D341Med (cell line): ENCODE data around the gene RGS7.
A peak's percentile ranks its signal among the peaks of the same experiment; 100 is the strongest.

Experiments
- DNase-seq: peaks from one replicate; pipeline ENCODE4 v3.0.0; 2012; ENCODE audit warnings: low spot score

RGS7 gene

DNA sequence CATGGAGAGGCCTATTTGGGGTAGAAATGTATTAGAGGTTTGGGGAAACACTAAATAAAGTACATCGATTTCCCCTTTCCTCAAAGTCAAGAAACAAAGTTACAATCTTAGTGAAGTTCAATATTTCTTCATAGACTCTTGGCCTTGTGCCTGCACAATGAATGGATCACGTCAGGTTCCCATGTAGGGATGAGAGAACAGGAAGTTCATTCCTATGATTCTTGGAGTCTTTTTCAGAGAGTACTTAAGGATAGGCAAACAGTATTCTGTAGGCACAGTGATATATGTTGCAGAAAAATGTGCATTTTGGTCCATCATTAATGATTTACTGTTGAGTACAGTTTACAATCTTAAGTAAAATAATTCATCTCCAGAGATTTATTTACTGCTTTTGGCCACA, 275.5 kb downstream of the RGS7 start:
- no peak for DNase-seq

DNA sequence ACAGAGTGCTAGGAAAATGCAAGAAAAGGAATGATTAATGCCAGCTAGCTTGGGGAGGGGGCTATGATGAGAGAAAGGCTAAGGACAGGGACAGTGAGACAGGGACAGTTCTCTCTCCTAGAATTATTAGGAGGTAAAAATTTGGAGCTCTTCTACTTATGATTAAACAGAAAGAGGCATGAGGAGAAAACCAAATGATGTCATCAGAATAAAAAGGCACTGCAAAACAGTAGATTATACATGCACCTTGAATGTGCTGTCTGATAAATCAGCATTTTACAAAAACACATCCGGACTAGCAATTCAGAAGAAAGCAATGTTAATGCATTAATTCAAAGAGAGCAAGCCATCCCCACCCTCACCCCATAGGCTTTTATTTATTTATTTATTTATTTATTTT, 277.5 kb downstream of the RGS7 start:
- DNase-seq: no peak

DNA sequence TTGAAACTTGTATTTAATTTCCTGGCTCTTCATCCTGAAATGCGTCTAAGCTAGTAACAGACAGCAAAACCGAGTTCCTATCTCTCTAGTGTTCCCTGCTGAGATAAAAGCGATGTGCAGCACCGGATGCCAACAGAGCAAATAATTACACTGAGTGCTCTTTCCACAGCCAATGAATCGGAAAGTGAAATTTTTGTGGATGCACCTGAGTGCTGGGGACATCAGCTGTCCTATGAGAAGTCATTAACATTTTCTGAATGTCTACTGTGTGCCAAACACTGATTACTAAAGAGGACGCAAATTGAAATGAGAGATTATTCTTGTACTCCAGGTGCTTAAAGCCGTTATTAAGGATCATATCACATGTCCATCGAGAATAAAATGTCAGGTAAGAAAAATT, 278.0 kb downstream of the RGS7 start:
- no peak for DNase-seq

DNA sequence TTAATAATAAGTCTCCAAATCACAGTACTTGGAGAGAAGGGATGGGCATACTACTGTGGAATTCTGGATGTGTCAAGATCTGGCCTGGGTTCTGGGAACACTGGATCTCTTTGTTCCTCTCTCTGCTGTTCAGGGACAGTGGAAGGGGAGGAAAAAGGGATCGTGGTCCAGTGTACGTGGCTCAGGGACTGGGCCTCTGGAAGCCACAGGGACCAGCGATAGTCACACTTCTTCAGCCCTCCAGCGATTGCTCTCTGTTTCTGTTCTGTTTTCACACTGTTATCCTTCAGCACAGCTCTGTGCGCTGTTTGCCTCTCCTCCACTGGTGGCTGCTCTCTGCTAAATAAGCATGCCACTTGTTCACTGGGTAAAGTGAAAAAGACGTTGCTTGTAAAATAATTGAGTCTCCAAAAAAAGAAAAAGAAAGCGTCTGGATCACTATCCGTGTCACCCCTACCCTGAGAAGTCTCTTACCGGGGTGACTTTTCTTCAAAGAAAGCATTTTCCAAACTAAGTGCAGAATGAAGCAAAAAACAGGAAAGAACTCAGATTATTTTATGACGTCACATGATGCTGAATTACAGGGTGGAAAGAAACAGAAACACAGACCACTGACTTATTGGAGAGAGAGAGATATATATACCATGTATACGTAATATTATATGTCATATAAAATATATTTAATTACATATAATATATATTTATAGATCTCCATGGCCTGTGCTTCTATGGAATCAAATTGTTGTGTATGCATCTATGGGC, 279.4 kb downstream of the RGS7 start:
- no peak for DNase-seq

DNA sequence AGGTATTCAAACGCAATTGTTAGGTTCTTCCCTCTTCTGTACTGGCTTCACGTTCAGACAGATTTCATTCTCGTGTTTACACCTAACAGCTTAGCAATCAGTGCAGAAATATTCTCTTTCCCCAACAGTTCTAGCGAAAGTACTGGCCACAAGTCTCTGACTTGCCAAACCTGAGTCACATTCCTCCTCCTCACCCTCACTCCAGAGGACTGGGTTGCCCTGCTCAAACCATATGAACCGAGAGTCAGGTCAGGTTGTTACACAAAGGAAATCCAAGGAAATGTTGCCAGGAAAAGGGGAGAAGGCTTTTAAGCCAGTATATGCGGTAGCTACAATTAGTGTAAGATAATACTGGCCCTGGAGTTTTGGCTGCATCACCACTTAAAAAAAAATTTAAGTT, 282.5 kb downstream of the RGS7 start:
- DNase-seq: no peak

DNA sequence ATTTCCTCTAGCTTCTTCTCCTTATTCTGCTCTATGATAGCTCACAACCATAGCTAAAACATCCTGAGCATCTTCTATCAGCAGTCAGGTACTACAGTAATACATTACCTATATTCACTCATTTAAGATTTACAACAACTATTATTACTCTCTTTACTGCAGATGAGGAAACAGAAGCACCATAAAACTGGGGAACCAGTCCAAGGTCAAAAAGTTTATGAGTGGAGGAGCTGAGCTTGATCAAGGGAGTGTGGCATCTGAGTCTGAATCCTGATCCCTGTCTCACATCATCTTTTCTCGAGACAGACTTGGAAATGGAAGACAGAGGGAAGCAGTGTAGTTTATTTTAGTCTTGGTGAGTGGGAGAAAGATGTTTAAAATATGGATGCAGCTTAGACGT, 288.6 kb downstream of the RGS7 start:
- DNase-seq: no peak

DNA sequence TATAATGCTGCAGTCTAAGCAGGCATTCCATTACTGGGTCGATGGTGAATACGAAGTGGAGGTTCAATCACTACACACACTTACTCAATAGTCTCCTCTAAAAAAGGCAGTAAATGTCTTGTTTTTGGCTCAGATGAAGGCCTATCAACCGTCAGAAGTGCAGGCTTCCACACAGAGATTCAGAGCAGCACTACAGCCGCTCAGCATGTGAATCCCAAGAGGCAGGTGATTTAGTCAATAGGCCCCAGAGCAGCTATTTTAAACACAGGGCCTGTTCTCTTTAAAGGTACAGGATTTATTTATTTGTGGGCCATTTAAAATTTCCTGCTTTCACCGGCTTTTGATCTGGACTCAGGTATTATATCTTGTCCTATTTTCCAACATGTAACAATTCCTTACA, 293.7 kb downstream of the RGS7 start:
- DNase-seq: peak; percentile 74

DNA sequence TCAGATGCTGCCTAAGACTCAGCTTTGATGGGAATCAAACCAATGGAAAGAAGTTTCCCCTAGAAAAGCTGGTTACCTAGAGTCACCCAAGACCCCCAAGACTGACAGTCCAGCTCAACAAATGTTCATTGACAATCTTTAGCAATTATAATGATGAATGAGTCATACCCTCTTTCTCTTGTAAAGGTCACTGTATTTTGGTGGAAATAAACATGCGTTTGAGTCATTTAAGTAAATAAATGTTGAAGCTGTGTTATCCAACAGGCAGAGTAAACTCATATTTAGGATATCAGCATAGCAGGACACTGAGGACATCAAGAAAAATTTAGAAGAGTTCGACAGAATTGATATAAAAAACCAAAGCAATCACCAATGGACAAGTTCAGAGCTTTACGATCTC, 295.9 kb downstream of the RGS7 start:
- no peak for DNase-seq

DNA sequence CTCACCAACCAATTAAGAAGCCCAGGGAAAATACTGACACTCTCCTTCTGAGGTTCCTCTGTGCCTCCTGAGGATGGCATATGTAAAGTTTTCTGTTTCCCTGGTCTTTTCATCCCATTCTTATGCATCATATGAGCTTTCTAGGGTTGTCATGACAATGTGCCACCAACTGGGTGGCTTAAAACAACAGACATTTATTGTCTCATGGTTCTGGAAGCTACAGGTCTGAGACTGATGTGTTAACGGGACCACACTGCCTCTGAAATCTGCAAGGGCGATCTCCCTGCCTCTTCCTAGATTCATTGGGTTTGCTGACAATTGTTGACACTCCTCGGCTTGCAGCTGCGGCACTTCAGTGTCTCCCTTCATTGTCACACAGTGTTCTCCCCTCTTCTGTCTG, 308.4 kb downstream of the RGS7 start:
- DNase-seq: no peak

DNA sequence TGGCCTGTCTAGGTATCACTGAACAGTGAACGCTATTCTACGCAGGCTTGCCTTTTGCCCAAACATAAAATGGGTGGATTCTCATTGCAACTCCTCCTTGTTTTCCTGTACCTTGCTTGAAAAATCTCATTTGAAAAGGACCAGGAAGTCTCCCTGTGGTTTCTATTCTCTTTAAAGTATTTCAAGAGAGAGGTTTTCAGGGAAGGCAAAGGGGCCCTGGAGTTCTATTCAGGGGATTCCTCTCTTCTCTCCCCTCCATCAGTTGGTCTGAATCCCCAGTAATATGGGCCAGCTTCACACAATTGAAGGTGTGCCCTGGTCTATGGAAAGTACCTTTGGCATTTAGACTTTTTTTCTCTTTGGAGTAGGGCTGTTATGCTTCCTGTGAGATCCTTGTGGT, 311.3 kb downstream of the RGS7 start:
- no peak for DNase-seq

DNA sequence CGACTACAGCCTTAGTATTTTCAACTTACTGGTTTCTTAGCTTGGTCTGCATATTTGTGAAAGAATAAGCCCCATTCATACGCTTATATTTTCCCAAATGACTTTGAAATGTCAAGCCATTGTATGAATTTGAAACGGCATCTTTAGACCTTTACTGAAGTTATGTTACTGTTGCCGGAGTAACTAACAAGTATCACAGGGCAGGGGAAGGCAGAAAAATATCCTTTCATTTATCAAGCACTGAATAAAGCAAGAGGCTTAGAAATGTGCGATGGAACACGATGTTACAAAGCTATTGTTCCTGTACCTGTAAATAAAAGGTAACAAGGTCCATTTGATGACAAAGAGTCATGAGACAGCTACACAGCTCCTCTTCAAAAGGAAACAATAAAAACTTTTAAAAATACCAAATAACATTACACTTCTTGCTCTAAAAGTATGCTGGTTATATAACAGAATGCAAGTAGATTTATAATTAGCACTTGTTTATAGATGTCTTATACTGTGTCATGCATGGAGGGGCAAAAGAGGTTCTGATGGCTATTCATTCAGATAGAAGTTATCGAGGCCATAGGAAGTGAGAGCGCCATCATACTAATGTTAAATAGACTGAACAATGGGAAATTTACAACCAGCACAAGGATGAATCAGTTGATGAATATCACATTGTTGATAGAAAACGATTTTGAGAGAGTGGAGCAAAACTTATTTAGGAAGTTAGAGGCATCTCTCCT, 322.6 kb downstream of the RGS7 start:
- DNase-seq: no peak

DNA sequence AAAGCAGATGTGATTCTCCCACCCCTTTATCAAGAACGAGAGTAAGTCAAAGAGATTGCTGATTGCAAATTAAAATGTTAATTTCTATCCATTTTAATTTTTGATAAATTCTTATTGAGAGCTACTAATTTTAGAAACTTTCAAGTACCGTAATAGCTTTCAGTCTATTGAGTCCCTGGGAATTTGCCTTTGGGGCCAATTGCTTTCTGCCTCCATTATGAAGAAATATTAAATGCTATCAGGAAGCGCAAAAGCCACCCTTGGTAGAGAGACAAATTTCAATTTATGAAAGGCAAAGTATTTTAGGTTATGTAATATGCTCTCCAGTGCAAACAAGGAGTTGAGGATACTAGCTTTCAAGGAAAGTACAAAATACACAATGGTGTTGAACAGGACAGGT, 332.2 kb downstream of the RGS7 start:
- DNase-seq: no peak

DNA sequence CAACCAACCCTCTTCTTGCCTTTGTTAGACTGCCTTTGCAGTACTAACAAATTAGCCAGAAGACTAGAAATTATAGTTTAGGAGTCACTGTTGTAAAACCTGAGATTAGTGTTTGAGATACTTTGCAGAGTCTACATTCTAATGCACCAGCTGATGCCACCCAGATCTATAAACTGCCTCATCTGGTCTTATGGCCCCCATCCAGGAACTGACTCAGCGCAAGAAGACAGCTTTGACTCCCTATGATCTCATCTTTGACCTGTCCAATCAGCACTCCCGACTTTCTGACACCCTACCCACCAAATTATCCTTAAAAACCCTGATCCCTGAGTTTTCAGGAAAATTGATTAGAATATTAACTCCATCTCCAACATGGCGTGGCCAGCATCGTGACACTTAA, 334.6 kb downstream of the RGS7 start:
- no peak for DNase-seq

DNA sequence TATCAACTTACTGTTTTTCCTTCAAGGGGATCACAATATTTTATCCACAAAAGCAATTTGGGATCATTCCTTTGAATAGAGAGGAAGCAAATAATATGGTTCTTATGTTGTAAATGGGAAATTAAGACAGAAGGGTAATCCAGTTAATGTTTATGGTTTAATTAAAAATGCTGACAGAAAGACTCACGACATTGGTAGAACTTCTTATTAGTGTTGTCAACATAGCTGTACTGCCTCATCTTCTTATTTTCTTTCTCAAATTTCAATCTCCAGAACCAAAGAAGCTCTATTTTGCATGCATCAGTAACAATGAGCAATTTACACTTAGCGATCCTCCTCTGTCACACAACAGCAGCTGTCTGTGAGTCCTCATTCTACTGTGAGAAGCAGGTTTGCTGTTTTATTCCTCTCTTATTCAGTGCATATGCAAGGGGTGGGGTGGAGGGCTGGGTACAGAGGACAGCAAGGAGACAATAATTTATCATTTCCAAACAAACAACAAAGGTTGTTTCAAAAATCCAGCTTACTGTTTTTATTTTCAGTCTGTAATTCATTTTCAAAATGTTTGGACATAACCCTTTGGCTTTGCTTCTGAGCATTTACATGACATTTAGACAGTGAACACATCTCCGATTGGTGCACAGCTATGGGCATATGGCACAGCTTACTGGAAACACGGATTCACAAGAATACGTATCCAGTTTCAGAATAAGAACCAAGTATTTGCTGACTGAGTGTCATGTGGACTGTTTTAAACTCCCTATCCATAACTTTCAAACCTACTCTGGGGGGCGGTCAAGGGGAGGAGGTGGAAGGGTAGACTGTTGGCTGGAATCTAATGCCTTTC, 335.9 kb downstream of the RGS7 start:
- no peak for DNase-seq

DNA sequence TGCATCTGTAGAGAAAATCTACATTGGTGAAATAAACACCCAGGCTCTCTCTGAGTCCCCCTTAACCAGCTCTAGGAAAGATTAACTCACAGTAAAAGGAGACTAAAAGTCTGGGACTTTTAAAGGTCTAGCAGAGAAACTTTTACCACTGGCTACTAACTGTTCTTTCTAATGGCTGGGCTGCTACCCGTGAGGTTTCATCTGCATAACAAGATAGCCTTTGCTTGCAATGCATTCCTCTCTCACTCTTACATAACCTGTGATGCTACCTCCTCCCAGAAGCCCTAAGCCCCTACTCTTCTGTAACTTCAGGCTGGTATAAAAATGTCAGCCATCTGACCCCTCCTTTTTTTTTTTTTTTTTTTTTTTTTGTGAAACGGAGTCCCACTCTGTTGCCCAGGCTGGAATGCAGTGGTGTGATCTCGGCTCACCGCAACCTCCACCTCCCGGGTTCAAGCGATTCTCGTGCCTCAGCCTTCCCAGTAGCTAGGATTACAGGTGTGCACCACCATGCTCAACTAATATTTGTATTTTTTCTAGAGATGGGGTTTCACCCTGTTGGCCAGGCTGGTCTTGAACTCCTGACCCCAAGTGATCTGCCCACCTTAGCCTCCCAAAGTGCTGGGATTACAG, 344.2 kb downstream of the RGS7 start:
- no peak for DNase-seq

DNA sequence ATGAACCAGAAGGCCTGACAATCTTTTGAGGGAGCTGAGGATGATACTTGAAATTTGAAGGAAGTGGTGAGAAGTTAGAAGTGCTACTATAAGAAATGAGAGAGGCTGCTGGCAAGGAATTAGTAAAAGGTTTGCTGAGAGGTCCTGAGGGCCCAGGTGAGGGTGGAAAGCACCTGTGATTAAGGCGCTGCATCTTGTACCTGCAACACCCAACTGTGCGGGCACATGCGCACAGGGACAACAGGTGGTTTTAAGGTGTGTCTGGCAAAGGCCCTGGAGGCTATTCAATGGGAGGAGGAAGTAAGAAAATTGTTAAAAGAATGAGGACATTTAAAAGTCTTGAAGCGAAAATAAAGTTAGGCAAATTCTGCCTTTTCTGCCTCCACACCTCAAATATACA, 349.3 kb downstream of the RGS7 start:
- DNase-seq: no peak

DNA sequence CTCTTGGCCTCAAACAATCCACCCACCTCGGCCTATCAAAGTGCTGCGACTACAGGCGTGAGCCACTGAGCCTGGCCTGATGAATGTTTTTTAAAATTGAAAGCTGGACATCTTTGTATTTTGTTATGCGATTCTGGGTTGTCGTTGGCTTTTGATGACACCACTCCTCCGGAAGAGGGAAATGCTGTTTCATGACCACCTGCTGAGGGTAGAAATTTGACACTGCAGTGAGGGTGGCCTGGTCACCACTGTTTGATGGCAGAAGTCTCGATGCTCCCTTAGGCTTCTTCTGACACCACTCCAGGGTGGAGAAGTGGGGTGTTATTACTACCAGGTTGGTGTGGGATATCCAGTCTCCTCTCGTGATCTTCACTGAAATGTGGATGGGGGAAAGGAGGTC, 357.2 kb downstream of the RGS7 start:
- DNase-seq: no peak

DNA sequence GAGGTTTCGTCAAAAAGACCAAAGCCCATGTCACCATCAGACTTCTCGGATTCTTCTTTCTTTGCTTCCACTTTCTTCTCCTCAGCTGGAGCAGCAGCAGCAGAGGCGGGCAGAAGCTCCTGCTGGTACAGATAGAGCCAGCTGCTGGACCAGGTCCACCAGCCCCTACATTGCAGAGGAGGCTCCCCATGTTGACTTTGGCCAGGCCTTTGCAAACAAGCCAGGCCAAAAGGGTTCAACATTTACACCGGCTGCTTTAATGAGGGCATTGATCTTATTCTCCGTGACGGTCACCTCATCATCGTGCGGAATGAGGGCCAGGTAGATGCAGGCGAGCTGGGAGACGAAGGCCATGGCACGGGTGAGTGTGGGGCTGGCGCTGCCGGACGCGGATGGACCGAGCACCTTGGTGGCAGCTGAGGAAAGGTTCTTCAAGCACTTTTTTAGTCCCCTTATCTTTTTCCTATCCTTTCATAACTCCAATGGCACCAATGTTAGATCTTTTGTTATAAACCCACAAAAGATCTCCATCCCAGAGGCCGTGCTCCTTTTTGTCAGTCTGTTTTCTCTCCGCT, 358.5 kb downstream of the RGS7 start:
- DNase-seq: no peak

DNA sequence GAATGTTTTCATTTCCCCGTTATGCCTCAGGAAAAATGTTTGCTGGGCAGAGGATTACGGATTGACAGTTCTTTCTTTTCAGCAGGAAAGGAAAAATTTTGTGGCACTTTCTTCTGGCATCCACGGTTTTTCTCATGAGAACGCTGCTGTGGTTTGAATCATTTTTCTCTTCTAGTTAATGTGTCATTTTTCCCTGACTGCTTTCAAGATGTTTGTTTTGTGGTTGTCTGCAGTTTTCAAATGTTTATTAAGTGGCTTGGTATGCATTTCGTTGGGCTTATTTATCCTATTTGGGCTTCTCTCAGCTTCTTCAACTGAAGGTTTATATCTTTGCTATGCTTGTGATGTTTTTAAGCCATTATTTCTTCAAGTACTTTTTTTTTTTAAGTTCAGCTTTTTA, 359.0 kb downstream of the RGS7 start:
- DNase-seq: no peak

DNA sequence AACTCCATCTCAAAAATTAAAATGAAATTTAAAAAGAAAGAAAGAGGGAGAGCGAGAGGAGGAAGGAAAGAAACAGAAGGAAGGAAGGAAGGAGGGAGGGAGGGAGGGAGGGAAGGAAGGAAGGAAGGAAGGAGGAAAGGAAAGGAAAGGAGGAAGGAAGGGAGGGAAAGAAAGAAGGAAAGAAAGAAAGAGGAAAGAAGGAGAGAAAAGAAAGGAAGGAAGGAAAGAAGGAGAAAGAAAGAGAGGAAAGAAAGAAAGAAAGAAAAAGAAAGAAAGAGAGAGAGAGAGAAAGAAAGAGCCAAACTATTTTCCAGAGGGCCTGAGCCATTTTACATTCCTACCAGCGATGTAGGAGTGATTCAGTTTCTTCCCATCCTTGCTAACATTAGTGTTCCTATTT, 364.0 kb downstream of the RGS7 start:
- no peak for DNase-seq

DNA sequence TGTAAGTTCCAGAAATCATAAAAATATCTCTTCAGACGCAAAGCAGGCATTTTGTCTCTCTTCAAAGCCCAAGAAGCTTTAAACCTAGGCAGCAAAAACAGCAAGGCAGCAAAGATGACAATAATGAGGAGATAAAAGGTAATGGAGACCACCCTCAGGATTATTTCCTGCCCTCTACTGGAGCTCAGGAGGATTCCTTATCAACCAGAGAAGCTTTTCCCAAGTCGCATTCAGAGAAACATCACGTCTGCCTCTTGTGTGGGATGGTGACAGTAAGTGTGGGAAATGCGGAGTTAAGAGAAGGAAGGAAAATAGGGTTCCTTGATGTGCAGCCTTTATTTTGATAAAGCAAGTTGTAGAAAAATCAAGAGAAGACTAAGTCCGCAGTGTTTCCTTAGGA, 365.8 kb downstream of the RGS7 start:
- DNase-seq: no peak

DNA sequence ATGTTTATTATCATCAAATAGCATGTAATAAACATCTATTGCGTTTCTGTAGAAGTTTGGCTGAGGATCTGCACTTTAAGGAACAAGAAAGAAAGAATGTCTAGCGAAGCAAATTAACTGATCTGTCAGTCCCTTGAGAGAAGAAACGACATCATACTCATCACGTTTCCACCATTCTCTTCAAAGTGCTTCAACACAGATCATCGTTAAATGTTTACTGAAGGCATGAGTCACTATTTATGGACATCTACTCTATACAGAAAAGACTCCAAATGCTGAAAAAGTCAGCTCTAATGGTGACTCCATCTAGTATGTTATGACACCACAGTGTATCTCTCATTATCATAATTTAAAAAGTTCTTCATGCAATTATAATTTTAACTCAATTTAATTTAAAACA, 369.1 kb downstream of the RGS7 start:
- no peak for DNase-seq
